GM19395 (cell line): ENCODE results near the gene EPB41L4B.
A peak's percentile ranks its signal among the peaks of the same experiment; 100 is the strongest.
"Not testable (repeated sequence)": the region's sequence is repeated elsewhere in the genome, so short reads cannot be mapped to it uniquely, and the experiment has no call there.

Experiments used
- ATAC-seq: cut with Tn5 transposase; IDR thresholded peaks from one replicate; pipeline ENCODE4 v1.9.1; 2021; ENCODE audit warnings: mild to moderate bottlenecking, moderate library complexity; ENCODE audit not compliant: unreplicated experiment

EPB41L4B gene

DNA sequence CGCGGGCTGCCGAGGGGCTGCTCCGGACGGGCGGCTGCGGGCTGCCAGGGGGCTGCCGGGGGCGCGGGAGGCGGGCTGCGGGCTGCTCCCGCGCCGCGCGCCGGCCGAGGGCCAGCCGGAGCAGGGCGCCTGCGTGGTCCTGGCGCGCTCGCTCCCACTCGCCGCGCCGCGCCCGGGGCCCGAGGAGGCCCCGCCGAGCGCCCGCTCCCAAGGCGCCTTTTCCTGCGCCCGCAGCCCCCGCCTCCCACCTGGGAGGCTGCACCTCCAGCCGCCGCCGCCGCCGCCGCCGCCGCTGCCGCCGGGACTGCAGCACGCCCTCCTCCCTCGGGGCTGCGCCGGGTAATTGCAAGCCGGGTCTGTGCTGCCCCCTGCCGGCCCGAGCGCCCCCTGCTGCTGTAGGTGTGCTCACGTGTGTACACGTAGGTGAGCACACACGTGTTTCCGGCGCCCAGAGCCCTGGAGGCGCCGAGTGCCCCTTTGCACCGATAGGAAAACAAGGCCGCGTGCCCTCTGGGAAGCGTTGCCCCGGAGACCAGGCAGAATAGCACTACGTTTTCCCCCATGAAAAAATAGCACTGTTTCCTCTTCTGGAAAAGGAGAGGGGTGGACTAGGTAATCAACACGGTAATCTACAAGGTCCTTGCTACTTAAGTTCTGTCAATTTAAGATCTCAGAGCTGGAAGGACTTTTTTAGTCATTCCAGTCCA lies at the start of gene EPB41L4B:
TSS of gene EPB41L4B (minus strand) at position 318 of the 707 bp plus-strand sequence. CDS start 613 bp downstream, outside the sequence.
- peak; percentile 99 for ATAC-seq

DNA sequence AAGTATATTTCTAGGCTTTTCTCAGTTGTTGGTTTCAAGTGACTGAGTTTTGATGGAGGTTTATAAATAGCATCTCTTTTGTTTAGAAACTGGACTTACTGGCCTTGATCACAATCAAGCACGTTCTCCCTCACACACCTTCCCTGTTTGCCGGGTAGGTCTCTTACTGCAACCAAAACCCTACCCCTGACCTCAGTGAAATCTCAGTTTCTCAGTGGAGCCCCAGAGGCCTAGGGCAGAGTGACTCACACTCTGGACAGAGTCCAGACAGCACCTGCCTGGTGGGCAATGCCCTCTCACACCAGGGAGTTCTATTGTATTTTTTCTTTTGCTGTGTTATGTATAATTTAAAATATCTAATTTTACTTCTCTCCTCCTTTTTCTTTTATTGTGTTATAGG lies 48.4 kb upstream of the EPB41L4B start:
- ATAC-seq = peak; percentile 87

DNA sequence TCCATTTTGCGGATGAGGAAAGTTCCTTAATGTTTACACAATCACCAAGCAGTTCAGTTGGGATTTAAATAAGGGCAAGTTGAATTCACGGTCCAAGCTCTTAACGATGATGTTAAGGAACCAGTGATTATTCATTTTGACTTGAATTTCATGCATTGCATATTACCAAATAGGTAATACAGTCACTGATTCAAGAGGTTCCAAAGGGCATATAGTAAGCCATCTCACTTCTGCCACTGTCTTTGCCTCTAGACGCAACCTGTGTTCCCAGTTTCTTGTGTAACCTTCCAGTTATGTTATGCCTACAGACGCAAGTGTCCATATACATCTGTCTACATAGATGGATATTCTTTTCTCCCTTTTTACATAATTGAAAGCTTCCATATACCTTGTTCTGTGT lies 39.9 kb upstream of the EPB41L4B start:
- ATAC-seq = no peak

DNA sequence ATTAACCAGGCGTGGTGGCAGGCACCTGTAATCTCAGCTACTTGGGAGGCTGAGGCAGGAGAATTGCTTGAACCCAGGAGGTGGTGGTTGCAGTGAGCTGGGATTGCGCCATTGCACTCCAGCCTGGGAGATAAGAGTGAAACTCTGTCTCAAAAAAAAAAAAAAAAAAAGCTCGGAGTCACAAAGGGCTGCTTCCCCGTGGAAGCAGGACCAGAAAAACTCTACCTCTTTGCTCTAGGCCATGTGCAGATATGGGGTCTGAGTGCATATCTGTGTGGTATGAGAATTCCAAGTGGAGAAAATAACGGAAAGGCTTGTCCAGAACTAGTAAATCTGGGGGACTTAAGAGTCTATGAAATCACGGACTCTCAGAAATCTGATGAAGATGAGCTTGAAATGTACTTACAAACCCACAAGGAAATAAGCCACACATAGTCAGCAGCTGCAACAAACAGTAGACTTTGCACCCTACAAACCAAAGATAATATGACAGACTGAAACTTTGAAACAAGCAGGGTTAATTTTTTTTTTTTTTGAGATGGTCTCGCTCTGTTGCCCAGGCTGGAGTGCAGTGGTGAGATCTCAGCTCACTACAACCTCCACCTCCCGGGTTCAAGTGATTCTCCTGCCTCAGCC lies 38.2 kb upstream of the EPB41L4B start:
- not testable (repeated sequence) for ATAC-seq

DNA sequence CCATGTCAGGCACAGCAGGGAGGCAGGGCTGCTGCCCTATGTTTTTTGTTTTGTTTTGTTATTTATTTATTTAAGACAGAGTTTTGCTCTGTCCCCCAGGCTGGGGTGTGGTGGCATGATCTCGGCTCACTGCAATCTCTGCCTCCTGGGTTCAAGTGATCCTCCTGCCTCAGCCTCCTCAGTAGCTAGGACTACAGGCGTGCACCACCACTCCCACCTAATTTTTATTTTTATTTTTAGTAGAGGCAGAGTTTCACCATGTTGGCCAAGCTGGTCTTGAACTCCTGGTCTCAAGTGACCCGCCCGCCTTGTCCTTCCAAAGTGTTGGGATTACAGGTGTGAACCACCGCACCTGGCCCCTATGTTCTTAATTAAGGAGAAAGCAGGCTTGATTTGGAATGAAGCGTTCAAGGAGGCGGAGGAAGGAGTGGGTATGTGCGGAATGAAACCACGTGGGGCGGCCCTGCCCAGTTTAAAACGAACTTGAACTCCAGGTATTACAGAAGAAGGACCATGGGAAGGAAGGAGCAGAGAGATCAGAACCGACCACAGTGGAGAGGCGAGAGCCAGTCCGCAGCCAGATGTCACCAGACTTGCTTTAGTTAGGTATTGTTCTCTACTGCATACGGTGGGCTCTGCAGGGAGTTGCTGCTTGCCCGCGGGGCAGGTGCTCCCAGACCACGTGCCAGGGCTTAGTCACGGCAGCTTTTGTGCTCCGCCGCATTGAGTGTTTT lies 34.9 kb upstream of the EPB41L4B start:
- no peak for ATAC-seq

DNA sequence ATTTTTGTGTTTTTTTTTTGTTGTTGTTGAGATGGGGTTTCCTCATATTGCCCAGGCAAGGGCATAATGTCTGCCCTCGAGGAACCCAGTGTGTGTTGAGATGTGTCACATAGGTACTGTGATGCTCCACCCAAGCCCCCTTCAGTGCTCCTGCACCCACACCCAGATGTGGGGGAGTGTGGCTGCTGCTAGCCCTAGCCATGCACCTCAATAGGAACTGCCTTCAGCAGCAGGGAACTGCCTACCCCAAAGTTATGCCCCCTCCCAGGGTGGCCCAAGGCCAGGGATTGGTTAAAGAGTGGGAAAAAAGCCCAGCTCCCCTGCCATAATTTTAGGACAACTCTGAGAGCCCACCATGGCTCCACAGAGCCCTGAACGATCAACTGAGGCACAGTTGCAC lies 33.3 kb upstream of the EPB41L4B start:
- ATAC-seq = no peak

DNA sequence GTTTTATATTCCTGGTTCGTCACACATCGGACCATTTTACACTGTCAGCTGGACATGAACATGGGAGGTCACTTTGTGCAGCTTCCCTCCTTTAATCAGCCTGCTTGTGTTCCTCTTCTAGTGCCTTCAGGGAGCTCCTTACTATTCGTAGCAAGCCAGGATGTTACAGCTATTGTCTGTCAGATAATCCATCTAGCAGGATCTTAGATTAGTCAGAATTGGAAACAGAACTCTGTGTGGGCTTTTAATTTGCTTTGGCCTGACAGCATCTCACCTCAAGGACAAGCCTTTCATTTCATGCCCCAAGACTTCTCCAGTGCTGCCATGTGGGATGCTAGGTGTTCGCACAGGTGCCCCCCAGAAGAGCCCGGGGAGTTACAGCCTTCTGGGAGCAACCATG lies 30.2 kb upstream of the EPB41L4B start:
- ATAC-seq = no peak

DNA sequence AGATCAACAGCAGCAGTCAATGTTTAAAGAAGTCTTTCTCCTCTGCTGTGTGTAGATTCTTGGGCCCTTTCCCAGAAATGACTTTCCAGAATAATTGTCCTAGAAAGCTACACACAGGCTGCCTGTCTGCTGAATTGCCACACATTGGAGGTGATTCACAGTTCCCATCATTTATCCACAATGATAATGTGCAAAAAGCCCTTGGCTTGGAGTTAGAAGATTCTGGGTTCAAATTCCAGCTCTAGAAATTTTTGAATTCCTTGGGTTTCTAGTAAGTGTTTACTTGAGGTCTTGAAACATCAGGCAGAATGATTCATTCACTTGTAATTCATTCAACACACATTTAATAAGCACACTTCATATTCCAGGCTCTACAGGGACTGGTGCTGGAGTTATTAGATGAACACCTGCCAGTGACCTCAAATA lies 28.6 kb upstream of the EPB41L4B start:
- no peak for ATAC-seq

DNA sequence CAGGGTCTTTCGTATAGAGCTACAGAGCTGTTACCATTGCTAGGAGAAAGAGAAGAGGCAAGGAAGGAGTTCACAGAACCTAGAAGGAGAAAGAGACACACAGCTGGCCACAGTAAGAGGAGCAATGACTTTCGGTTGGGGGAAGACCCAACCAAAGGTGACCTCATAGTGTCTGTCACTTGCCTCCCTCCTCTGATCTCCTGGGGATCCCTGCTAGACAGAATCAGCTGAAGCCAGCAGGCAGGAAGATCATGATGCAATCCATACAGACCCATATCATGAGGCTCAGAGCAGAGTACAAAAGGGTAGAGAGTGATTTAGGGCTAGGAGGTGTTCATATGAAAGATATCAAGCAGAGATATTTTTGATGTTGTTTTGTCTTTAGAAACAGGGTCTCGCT lies 26.0 kb upstream of the EPB41L4B start:
- no peak for ATAC-seq

DNA sequence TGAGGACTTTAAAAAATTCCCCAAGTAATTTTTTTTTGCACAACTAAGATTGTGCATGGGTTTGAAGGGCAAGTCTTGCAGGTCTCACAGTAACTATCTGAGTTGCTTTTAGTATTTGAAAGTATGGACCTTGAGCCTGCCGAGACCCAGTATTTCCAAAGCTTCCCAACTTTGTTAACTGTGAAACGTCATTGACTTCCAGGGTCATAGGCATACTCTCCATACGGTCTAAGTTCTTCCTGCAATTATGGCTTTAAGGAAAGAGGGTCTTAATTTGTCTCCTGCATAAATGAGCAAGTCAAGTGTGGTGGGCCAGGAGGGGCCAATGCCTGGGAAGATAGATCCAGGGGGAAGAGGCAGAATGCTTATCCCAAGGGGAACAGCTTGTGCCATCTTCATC lies 24.0 kb upstream of the EPB41L4B start:
- ATAC-seq = no peak

DNA sequence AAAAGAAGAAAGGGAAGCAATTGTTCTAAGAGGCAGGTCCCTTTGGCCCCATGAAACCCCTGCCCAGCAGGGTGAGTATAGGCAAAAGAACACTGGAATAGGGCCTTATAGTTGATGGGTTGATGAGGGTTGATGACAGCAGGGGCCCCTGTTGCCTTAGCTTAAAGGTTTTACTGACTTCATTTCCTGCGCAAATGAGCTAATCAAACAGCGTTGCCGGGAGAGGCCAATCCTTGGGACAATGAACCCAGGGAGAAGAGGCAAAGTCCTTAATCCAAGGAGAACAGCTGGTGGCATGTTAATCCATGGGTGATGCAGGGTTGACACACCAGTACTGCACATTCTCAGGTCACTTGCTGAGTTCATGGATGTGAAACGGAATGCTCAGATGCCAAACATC lies 22.0 kb upstream of the EPB41L4B start:
- no peak for ATAC-seq

DNA sequence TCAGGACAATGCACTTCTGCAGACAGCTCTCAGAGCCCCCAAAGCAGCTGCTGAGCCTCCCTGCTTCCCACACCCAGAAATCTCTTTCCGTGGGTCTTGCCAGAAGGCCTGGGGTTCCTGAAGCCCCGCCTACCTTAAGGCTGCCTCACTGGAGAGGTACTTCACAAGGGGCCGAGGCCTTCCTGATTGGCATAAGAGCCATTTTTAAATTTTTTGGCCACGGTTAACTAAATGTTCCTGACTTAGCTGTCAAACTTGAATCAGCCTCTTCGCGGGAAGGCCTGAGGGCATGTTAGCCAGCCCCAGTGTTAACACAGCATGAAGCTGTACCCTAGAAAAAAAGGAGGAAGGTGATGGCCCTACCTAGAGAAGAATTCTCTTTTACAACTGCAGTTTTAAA lies 20.7 kb upstream of the EPB41L4B start:
- no peak for ATAC-seq

DNA sequence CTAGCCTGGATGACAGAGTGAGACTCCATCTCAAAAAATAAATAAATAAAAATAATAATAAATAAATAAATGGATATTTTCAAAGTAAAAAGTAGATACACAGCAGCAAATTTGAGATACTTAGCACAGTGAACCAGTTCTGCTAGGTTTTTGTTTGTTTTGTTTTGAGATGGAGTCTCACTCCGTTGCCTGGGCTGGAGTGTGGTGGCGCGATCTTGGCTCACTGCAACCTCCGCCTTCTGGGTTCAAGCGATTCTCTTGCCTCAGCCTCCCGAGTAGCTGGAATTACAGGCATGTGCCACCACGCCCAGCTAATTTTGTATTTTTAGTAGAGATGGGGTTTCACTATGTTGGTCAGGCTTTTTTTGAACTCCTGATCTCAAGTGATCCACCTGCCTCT lies 20.1 kb upstream of the EPB41L4B start:
- ATAC-seq = not testable (repeated sequence)

DNA sequence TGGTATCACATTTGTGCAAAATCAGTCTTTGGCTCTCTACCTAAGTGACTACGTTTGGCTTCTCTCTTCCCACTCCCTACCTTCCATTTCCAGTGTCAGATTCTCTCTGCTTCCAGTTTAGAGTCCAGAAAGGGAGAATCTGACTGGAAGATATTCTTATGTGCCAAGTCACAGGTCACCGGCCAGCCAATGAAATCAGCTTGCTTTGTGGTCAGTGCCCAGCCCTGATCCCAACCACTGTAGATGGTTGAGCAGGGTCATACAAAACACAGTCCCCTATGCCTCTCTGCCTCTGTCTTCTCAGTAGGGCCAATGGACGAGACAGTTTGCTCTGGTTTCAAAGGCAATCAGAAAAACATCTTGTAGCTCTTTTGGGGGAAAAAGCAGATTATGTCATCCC lies 15.6 kb upstream of the EPB41L4B start:
- ATAC-seq = no peak

DNA sequence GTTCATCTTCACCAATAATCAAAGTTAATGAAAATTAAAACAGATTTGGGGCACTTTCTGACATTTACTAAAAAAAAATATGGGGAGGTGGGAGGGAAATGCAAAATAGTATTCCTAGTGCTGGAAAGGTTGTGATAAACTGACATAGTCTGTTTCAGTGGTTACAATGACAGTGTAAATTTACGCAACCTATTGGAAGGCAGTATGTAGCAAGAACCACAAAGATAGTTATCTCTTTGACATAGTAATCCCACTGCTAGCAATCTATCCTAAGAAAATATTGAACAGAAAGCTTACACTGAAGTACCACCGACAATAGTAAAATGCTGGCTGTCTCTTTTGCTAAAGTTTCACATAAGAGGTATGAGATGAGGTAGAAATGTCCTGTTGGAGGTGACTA lies 15.1 kb upstream of the EPB41L4B start:
- no peak for ATAC-seq

DNA sequence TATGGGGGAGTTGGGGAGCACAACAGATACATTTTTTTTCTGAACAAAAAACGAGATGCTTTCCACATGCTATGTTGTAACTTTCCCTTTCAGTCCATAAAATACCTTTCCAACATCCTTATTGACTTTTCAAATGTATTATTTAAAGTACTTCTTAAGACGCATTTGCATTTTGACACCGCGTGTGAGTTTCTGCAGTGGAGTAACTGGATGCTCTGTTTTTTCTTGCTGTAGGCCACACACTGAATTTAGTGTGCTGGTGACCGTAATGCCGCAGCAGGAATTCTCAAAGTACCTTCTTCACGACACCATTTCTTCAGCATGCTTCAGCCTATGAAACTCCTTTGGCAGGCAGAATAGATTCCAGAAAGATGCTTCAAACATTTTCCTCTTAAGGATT lies 14.3 kb upstream of the EPB41L4B start:
- no peak for ATAC-seq

DNA sequence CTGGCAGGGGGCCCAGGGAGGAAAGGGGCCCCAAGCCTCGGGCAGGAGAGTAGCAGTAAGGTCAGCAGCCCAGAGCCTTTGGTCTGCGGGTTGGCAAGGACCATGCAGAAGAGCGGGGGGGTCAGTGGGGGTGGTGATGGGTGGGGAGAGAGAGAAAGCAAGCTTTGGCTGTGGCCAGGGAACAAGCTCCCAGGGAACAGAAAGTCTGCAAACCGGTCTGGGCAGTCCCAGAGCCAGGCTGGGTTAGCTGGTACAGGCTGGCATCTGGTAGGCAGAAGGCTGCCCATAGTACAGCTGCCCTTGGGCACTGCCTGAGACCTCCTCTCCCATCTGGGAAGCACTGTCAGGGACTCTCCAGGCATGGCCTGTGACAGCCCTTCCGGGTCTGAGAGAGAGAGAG lies 10.5 kb upstream of the EPB41L4B start:
- ATAC-seq = no peak

DNA sequence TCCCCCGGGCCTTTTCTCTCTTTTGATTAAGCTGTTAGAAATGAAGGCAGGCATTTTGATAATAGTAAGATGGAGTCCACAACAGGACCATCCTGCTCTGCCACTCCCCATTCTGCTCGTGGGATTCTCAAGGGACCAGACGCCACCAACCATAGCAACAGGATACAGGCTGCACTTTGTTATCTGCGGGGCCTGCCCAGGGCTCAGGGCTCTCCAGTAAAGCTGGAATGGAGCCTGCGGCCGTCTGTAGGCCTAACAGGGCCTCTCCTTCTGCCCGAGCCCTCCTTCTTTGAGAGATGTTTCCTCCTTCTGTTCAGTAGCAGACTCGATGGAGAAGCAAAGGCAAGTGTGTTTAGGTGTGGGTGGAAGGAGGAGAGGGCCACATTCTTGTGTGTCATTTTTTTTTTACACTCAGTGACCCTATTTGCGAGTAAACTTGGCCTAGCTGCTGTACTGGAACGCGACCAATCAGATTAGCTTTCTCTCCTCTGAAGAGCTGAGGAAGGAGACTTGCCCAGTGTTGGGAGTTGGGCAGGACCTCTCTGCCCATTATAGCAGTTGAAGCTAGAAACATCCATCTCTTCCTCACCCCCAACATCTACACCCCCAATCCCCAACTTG lies 8.9 kb upstream of the EPB41L4B start:
- no peak for ATAC-seq

DNA sequence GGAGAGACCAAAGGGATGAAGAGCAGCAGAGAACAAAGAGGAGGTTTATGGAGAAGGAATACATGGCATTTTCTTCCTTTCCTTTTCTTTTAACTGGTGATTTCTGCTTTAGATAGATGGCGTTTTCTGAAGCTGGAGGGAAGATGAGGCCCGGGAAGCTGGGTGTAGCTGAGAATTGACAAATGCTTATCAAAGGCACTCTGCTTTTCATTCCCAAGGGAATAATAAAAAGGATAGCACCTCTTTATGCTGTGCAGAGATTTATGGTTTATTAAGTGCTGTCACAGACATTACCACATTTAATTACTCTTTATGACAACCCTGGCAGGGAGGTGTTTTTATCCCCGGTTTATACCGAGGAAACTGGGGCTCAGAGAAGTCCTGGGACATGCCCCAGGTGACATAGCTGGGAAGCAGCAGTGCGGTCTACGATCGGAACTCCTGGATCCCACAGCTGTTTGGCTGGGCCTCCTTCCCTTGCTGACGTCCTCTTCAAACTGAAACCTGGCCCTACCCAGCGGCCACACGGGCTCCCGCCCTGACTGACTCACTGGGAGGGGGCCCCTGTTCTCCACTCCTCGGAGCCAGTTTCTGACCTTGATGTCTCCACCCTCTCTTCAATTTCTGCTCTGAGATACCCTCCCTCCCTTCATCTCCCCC lies 8.2 kb upstream of the EPB41L4B start:
- ATAC-seq = no peak

DNA sequence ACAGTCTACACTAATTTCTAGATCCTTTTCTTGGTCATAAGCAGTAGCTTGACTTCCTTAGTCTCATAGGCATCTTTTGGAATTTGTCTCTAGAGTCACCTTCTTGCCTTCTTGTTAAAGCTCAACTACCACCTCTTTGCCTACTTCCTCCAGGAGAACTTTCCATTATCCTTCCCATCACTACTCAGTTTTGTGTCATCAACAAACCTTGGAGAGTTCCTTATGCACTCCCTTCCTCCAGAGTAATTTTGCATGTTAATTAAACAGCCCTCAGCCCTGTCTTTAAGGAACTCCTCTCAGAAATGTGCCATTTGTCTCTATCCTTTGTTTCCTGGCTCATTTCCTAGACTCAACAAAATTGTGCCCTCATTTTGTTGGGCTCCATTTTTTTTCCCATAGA lies 4.2 kb upstream of the EPB41L4B start:
- ATAC-seq = no peak

DNA sequence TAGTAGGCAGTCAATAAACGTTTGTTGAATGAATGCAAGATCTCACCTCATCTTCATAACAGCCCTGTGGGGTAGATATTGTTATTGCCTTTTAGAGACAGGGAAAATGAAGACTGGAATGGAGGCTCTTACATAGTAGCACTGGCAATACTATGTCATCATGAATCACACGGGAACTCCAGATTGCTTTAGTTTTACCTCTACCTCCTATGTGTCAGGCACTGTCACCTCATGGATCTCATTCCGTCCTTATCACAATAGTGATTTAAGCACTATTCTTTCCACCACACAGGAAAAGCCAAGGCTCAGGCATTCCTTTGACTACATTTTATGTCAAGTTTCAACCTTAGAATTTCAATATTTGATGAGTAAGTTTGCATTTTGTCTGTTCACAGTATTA lies 2.9 kb upstream of the EPB41L4B start:
- no peak for ATAC-seq
